Fibroblast of the aortic adventitia (primary cell): ENCODE results near the gene MGAT3. TPM values are rescaled to one million over a fixed set of nuclear protein-coding genes. Genes with fewer than 3 reads are reported as not detected.

Experiments
- DNase-seq: peaks from one replicate; pipeline ENCODE4 v3.0.0-alpha.2; 2010; ENCODE audit warnings: low read depth
- H3K4me3 ChIP-seq: 2 replicates; pipeline ENCODE4 v1.5.1; 2011; ENCODE audit warnings: low read depth, mild to moderate bottlenecking, control low read depth, low read length, moderate library complexity
- total RNA-seq: library from RNA; depleted of rRNA; stranded (reverse); fragments of >200 nt; gene quantifications from 2 replicates; pipeline ENCODE4 v1.2.3, GENCODE V29; 2012; ENCODE audit warnings: low replicate concordance
- TF ChIP-seq, protein P1 (sequence below): IDR thresholded peaks from 2 replicates; pipeline ENCODE4 v1.5.1; 2011; ENCODE audit warnings: mild to moderate bottlenecking, low read length, control low read depth, inconsistent platforms; ENCODE audit not compliant: insufficient read depth

MGAT3 gene
- total RNA-seq, 1 donor: 0.27 TPM

DNA sequence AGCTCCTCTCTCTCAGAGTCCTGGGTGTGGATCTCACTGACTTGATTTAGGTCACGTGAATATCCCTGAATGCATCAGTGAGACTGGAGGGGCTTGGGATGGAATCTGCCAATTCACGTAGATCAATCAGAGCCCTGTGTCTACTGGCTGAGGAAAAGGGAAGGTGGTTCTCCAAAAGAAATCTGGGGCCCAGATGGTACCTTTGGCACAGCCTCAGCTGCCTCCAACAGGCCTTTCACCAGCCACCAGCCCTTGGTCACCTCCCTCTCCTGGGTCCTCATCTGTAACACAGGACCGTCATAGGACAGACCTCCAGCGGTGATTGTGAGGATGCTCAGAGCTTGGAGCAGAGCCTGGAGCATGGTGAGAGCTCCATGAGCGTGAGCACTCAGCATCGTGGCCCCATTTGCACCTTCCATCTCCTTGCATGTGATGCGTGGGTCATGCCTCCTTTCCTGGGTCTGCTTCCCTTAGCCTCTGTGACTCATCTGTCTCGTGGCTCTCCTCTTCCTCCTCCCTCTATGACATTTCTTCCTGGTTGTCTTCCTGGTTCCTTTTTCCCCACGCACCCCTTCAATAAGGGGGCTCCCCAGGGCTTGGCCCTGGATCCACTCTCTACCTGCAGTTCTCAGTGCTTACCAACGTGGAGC is 37.8 kb downstream of the MGAT3 start:
- no peak for DNase-seq
- TF ChIP-seq, protein P1, sequence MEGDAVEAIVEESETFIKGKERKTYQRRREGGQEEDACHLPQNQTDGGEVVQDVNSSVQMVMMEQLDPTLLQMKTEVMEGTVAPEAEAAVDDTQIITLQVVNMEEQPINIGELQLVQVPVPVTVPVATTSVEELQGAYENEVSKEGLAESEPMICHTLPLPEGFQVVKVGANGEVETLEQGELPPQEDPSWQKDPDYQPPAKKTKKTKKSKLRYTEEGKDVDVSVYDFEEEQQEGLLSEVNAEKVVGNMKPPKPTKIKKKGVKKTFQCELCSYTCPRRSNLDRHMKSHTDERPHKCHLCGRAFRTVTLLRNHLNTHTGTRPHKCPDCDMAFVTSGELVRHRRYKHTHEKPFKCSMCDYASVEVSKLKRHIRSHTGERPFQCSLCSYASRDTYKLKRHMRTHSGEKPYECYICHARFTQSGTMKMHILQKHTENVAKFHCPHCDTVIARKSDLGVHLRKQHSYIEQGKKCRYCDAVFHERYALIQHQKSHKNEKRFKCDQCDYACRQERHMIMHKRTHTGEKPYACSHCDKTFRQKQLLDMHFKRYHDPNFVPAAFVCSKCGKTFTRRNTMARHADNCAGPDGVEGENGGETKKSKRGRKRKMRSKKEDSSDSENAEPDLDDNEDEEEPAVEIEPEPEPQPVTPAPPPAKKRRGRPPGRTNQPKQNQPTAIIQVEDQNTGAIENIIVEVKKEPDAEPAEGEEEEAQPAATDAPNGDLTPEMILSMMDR: no peak
- no peak overlapping the region for H3K4me3 ChIP-seq

DNA sequence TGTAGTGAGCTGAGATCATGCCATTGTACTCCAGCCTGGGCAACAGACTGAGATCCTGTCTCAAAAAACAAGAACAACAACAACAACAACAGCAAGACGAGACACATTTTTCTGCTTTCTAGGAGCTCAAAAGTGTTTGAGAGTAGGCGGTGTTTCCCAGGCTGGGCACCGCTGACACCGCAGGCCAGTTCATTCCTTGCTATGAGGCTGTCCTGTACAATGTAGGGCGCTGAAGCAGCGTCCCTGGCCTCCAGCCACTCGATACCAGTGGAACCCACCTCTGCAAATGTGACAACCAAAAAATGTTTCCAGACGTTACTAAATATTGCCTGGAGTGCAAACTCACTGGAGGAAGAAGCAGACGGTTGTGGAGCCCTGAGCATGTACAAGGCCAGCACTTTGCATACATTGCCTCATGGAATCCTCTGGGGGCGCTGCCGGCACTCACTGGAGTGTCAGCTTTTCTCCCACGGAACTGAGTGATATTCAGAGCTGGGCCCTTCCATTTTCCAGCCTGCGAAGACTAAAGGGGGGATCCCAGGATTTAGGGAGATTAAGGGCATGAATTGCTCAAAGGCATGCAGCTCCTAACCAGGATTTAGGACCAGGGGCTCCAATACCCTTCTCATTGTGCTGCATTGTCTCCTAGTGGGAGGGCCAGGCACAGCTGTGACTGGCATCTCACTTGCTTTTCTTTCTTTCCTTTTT is 39.5 kb downstream of the MGAT3 start:
- no peak overlapping the region for H3K4me3 ChIP-seq
- peak; percentile 66 for DNase-seq
- TF ChIP-seq, protein P1: peak; percentile 84

DNA sequence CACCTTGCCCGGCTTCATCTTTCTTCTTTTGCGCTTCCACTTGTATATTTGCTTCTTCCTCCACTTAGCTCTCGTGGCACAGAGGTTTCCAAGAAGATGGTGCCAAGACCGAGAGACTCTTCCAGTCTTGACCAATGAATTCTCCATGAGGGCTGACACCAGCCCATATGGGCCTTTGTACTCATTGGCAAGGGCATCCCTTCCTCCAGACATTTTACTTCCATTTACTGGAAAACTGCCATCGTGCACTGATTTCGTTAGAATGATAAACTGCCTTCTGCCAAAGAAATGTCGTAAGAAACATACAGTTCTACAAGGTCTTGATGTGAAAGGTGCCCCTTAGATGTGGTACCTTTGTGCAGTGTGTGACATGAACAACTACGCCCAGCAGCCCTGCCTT is 40.6 kb downstream of the MGAT3 start:
- H3K4me3 ChIP-seq: no peak overlapping the region
- TF ChIP-seq, protein P1: no peak
- no peak for DNase-seq

DNA sequence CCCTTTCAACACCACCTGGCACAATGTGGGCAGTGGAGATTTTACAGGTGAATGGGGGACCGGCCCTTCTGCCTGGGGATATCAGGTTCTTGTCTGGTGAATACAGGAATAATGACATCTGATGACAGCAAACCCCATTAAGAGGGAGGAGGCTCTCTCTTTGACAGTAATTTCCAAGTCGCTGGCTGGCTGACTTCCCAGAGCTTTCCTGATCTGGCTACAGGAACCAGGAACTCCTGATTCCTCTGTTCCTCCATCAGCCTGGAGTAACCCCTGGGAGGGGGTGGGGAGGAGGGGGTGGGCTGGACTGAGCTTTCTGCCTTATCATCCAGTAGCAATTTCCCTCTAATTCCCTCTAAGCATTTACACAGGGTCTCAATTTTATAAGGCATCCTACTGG is 41.6 kb downstream of the MGAT3 start:
- DNase-seq: no peak
- no peak overlapping the region for H3K4me3 ChIP-seq
- TF ChIP-seq, protein P1: no peak

DNA sequence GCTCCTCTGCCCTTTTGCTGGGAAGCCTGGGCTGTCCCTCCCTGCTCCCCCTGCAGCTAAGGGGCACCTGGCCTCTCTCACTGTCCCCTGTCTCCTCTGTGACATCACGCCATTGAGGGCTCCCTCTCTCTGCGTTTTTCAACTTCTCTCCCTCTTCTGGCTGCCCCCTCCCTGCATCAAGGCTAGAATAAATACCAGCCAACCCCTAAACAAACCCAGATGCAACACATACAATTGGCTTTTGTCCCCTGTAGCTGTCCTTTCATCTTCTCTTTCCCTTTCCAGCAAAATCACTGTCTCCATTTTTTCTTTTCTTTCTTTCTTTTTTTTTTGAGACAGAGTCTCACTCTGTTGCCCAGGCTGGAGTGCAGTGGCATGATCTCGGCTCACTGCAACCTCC is 42.0 kb downstream of the MGAT3 start:
- DNase-seq: no peak
- TF ChIP-seq, protein P1: no peak
- H3K4me3 ChIP-seq: no peak overlapping the region

DNA sequence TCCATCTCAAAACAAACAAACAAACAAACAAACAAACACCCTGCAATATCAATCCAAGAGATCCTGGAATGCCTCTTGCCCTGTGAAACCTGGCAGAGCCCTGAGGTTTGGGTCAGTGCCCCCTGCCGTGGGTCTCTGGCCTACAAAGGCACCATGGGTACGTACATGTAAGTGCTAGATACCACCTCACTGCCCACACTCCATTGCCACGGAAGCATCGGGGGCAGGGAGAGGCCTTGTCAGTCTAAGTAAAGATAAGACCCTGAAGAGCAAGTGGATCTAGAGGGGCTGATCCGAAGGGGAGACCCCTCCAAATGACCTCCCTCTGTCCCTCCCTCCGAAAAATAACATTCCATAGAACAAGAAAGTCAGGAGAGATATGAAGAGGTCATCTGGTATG is 43.3 kb downstream of the MGAT3 start:
- DNase-seq: no peak
- TF ChIP-seq, protein P1: no peak
- no peak overlapping the region for H3K4me3 ChIP-seq
